ENCODE data around the gene PPP2R2C.

DNA sequence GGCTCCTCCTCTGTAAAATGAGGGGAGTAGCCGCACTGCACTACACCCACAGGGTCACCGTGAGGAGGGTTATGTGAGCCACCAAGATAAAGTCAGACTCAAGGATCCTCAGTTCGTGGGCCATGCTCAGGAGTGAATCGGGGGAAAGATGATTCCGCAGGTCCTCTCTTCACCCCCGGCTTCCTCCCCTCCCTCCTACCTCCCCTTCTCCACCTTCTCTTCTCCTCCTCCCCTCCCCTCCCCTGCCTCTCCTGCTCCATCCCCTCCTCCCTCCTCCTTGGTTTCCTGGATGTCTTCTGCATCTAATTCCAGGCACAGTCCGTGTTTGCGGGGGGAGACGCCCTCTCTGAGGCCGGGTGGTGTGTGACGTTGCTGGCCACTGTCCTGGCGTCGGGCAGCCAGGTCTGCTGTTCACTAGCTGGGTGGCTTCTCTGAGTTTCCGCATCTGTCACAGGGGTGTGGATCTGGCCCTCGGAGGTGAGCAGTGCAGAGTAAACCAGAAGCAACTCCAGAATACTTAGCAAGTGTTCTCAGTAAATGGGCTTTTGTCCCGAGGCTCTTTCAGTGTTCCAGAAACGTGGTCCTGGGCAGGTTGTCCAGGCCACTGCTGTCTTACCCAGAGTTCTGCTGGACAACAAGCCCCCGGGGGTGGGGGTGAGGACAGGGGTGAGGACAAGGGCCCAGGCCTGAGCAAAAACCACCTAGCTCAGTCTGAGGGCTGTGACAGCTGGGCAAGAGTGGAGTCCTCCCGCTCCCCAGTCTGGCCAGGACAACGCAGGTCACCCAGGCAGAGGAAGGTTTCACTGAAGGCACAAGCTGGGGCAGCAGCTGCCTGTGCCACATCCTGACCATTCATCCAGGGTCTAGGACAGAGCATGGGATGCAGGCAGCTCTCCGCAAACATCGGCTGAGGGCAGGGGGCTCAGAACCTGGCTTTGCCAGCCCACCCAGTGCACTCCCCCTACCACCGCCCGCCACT is 92.4 kb downstream of the PPP2R2C start:
- TF ChIP-seq, protein P1, sequence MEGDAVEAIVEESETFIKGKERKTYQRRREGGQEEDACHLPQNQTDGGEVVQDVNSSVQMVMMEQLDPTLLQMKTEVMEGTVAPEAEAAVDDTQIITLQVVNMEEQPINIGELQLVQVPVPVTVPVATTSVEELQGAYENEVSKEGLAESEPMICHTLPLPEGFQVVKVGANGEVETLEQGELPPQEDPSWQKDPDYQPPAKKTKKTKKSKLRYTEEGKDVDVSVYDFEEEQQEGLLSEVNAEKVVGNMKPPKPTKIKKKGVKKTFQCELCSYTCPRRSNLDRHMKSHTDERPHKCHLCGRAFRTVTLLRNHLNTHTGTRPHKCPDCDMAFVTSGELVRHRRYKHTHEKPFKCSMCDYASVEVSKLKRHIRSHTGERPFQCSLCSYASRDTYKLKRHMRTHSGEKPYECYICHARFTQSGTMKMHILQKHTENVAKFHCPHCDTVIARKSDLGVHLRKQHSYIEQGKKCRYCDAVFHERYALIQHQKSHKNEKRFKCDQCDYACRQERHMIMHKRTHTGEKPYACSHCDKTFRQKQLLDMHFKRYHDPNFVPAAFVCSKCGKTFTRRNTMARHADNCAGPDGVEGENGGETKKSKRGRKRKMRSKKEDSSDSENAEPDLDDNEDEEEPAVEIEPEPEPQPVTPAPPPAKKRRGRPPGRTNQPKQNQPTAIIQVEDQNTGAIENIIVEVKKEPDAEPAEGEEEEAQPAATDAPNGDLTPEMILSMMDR (IDR thresholded peaks at IDR 0.05; ENCODE audit: insufficient read depth, low read length) = no peak
- no peak for TF ChIP-seq POLR2AphosphoS5 (IDR thresholded peaks at IDR 0.05; ENCODE audit: low read depth)

All from HL-60 (cell line).